DOHH2 (cell line): ENCODE results near the gene ENO2.

Experiments
- H3F3A ChIP-seq: fragments of 200-600 bp; sonication (generic), shearing (Covaris generic); 2 replicates; pipeline ENCODE4 v1.6.0; 2016; ENCODE audit warnings: antibody characterized with exemption, mild to moderate bottlenecking; ENCODE audit not compliant: control insufficient read depth, insufficient read depth
- H3K27ac ChIP-seq: fragments of 200-600 bp; sonication (generic); 2 replicates; pipeline ENCODE4 v1.5.1; 2014; ENCODE audit warnings: low read depth, mild to moderate bottlenecking, low read length, moderate library complexity
- H3K27me3 ChIP-seq: fragments of 200-600 bp; sonication (generic); 2 replicates; pipeline ENCODE4 v1.6.1; 2014; ENCODE audit warnings: mild to moderate bottlenecking, low read length, mixed read lengths; ENCODE audit not compliant: control insufficient read depth
- H3K36me3 ChIP-seq: fragments of 200-600 bp; sonication (generic); 2 replicates; pipeline ENCODE4 v1.6.1; 2014; ENCODE audit warnings: mild to moderate bottlenecking, low read length, moderate library complexity, mixed read lengths; ENCODE audit not compliant: control insufficient read depth
- H3K4me1 ChIP-seq: fragments of 200-600 bp; sonication (generic); 2 replicates; pipeline ENCODE4 v1.6.1; 2014; ENCODE audit warnings: mild to moderate bottlenecking, low read length, mixed read lengths; ENCODE audit not compliant: control insufficient read depth
- H3K4me2 ChIP-seq: fragments of 200-600 bp; sonication (generic); 2 replicates; pipeline ENCODE4 v1.6.0; 2014; ENCODE audit warnings: mild to moderate bottlenecking, low read length, moderate library complexity
- H3K4me3 ChIP-seq: fragments of 200-600 bp; sonication (generic); 2 replicates; pipeline ENCODE4 v1.5.1; 2014; ENCODE audit warnings: mild to moderate bottlenecking, low read length, mixed read lengths
- H3K79me2 ChIP-seq: fragments of 200-600 bp; sonication (generic); 2 replicates; pipeline ENCODE4 v1.6.1; 2014; ENCODE audit warnings: mild to moderate bottlenecking, low read length, mixed read lengths; ENCODE audit not compliant: control insufficient read depth
- H3K9me2 ChIP-seq: fragments of 200-600 bp; sonication (generic); replicated peaks from 2 replicates; pipeline ENCODE4 v1.6.1; 2014; ENCODE audit warnings: mild to moderate bottlenecking, low read length, mixed read lengths; ENCODE audit not compliant: control insufficient read depth
- H3K9me3 ChIP-seq: fragments of 200-600 bp; sonication (generic); 2 replicates; pipeline ENCODE4 v1.6.1; 2014; ENCODE audit warnings: antibody characterized with exemption, low read length, mixed read lengths; ENCODE audit not compliant: control insufficient read depth, insufficient read depth
- H4K20me1 ChIP-seq: fragments of 200-600 bp; sonication (generic); 2 replicates; pipeline ENCODE4 v1.6.0; 2014; ENCODE audit warnings: low read depth, mild to moderate bottlenecking, antibody characterized with exemption, low read length, moderate library complexity; ENCODE audit not compliant: control insufficient read depth, insufficient read depth
- CTCF ChIP-seq: fragments of 200-600 bp; sonication (generic); IDR thresholded peaks from one replicate; pipeline ENCODE4 v1.5.1; 2014; ENCODE audit warnings: antibody characterized with exemption, mild to moderate bottlenecking, low read depth, low read length; ENCODE audit not compliant: poor library complexity, severe bottlenecking
- EZH2phosphoT487 ChIP-seq: fragments of 200-600 bp; sonication (generic); IDR thresholded peaks from 2 replicates; pipeline ENCODE4 v1.6.1; 2017; ENCODE audit warnings: borderline replicate concordance, mild to moderate bottlenecking, antibody characterized with exemption, low read length, moderate library complexity, mixed read lengths

Gene ENO2

DNA sequence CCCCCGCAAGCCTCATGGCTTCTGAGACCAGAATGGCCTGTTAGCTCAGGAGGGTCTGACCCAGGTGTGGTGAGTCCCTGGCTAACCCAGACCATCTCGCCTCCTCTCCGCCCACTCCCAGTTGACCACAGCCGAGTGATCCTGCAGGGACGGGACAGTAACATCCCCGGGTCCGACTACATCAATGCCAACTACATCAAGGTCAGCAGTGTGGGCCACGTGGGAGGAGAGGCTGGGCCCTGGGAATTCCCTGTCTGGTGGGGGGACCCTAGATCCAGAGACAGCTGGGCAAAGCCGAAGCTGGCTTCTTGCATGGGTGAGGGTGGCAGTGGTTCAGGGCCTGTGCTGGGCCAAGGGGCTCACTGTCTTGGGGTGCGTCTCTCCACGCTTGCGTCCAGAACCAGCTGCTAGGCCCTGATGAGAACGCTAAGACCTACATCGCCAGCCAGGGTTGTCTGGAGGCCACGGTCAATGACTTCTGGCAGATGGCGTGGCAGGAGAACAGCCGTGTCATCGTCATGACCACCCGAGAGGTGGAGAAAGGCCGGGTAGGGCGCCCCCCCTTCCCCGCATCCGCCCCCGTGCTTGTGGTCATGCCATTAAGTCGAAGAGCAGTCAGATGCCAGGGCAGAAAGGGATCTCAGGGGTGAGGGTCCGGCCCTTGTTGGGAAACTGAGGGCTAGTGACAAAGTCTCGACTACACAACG lies 41.8 kb downstream of the ENO2 start:
- Histone ChIP-seq H3K4me2 (no peak overlapping the region), H3K27me3 (peaks cover 86% of the 10 kb centered on the region), H3K4me3 (no peak overlapping the region), H3F3A (no peaks in the 10 kb centered on the region; the same call in 1 of the 2 replicates), H3K9me2 (no peaks in the 10 kb centered on the region), H4K20me1 (peaks cover 10% of the 10 kb centered on the region), H3K9me3 (no peaks in the 10 kb centered on the region), H3K79me2 (no peaks in the 10 kb centered on the region), H3K27ac (no peak overlapping the region), H3K36me3 (no peaks in the 10 kb centered on the region), H3K4me1 (peaks cover 87% of the 10 kb centered on the region)
- no peak for TF ChIP-seq EZH2phosphoT487
- TF ChIP-seq CTCF, result no peak

GRCh38 chr12:6957151-6957701 lies 42.8 kb downstream of the ENO2 start:
- H3K79me2 ChIP-seq, result no peaks in the 10 kb centered on the region
- H3K4me2 ChIP-seq, result no peak overlapping the region
- no peaks in the 10 kb centered on the region for H3K36me3 ChIP-seq
- H3K9me3 ChIP-seq, result no peaks in the 10 kb centered on the region
- H3K9me2 ChIP-seq, result no peaks in the 10 kb centered on the region
- no peak overlapping the region for H3K27ac ChIP-seq
- peaks cover 87% of the 10 kb centered on the region for H3K4me1 ChIP-seq
- peaks cover 10% of the 10 kb centered on the region for H4K20me1 ChIP-seq
- TF ChIP-seq CTCF (no peak), EZH2phosphoT487 (no peak)
- no peak overlapping the region for H3K4me3 ChIP-seq
- peaks cover 85% of the 10 kb centered on the region for H3K27me3 ChIP-seq
- H3F3A ChIP-seq, result no peaks in the 10 kb centered on the region; the same call in 1 of the 2 replicates

GRCh38 chr12:6957741-6958608 lies 43.6 kb downstream of the ENO2 start:
- Histone ChIP-seq H3K27me3 (peaks cover 83% of the 10 kb centered on the region), H3K9me2 (no peaks in the 10 kb centered on the region), H3K4me1 (peaks cover 83% of the 10 kb centered on the region), H3K27ac (no peak overlapping the region), H3K79me2 (no peaks in the 10 kb centered on the region), H3K36me3 (no peaks in the 10 kb centered on the region), H4K20me1 (peaks cover 3% of the 10 kb centered on the region), H3K4me2 (peak overlapping the region; percentile 81), H3K9me3 (no peaks in the 10 kb centered on the region), H3F3A (no peaks in the 10 kb centered on the region; the same call in 1 of the 2 replicates), H3K4me3 (peak overlapping the region; percentile 59)
- TF ChIP-seq EZH2phosphoT487 (no peak), CTCF (no peak)
